ENCODE measurements around the gene CD58. TPM values are rescaled to one million over a fixed set of nuclear protein-coding genes. Genes with fewer than 3 reads are reported as not detected.

The CD58 gene
- total RNA-seq, 1 donor from 2014 or later: 160 TPM

DNA sequence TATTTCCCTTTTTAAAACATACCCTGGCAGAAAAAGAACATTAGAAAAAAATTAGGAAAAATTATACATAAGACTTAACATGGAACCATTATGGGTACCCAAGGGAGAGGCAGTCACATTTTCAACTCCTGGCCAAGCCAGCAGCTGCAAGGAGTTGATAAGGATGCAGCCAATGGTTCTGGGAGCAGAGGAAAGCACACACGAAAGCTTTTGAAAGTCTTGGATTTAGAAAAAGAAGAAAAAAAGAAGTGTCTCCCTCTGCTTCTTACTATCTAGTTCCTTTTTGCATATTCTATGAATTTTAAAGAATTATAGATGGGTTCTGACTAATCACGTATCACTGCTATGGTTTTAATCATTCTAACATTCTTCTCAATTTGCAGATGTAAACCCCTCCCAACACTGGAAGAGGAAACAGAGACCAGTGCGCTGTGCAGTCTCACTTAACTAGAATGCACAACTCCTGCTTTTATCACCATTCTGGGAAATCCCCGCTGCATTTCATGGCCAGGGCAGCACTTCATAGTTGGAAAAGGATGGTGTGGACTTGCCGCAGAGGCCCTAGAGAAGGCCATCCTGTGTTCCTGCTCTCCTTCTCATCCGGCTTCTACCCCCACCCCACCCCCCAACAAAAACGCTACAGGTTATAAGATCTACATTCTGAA lies 2.7 kb upstream of the CD58 start:
- CTCF ChIA-PET: interaction anchor here (1.3 to 3.7 kb wide), 8 partner anchors 11 to 486 kb away, joined by 3 to 56 read pairs (median 12); partner anchors contain the start of gene TTF2
- POLR2A ChIA-PET: interaction anchor here (5.2 to 10.0 kb wide), 2 partner anchors 14 to 69 kb away, joined by 47 to 257 read pairs; no protein-coding TSS in a partner anchor
- TF ChIP-seq, protein P1, sequence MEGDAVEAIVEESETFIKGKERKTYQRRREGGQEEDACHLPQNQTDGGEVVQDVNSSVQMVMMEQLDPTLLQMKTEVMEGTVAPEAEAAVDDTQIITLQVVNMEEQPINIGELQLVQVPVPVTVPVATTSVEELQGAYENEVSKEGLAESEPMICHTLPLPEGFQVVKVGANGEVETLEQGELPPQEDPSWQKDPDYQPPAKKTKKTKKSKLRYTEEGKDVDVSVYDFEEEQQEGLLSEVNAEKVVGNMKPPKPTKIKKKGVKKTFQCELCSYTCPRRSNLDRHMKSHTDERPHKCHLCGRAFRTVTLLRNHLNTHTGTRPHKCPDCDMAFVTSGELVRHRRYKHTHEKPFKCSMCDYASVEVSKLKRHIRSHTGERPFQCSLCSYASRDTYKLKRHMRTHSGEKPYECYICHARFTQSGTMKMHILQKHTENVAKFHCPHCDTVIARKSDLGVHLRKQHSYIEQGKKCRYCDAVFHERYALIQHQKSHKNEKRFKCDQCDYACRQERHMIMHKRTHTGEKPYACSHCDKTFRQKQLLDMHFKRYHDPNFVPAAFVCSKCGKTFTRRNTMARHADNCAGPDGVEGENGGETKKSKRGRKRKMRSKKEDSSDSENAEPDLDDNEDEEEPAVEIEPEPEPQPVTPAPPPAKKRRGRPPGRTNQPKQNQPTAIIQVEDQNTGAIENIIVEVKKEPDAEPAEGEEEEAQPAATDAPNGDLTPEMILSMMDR (IDR thresholded peaks at IDR 0.05): no peak
- peak overlapping the region; percentile 7 for H3K4me3 Mint-ChIP-seq
- H3K9me3 Mint-ChIP-seq: no peaks in the 10 kb centered on the region
- no peaks in the 10 kb centered on the region for H3K27me3 Mint-ChIP-seq
- ATAC-seq (ENCODE audit: low read depth) (no peak), DNase-seq (no peak)
- H3K4me1 Mint-ChIP-seq: peaks cover 54% of the 10 kb centered on the region
- peaks cover 17% of the 10 kb centered on the region for H3K36me3 Mint-ChIP-seq (ENCODE audit: low read depth)
- peak overlapping the region; percentile 35 for H3K27ac Mint-ChIP-seq
- intact Hi-C loops (cut with micrococcal nuclease): loop anchor here (1.0 to 10.0 kb wide), 13 partner anchors 13 to 1089 kb away; partner anchors contain the start of gene MAN1A2

DNA sequence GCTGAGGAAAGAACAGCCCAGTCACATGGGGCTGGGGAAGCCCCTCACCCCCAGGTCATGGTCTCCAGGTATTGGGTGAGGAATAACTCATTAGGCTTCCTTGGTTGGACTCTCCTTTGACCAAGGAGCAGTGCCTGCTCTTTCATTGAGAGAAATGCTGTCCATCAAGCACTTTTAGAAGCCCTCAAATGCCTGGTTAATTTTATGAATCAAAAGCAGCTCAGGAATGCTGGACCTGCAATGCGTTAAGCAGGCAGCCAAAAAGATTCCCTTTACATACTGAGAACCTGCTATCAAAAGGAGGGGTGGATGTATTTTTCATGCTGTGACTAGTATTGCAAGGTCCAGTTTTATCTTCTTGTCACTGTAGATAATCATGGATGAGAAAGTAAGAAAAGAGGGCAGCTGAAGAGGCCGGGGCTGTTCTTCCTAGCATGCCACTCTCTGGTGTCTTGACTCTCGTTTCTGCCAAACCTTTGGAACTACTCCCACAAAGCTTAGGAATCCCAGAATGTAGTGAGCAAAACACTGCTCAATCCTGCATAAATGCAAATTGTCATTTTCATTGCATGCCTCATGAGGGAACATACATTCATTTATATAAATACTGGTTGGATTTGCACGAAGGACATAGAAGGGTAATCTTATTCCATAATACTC lies 2.1 kb upstream of the CD58 start:
- Mint-ChIP-seq H3K4me1 (peaks cover 60% of the 10 kb centered on the region), H3K9me3 (no peaks in the 10 kb centered on the region), H3K27ac (peak overlapping the region; percentile 35), H3K27me3 (no peaks in the 10 kb centered on the region), H3K4me3 (no peak overlapping the region), H3K36me3 (ENCODE audit: low read depth) (peaks cover 23% of the 10 kb centered on the region)
- intact Hi-C loops (cut with micrococcal nuclease): loop anchor here (5.0 to 10.0 kb wide), 4 partner anchors 362 to 1089 kb away; partner anchors contain the start of gene MAN1A2
- ATAC-seq (ENCODE audit: low read depth) (no peak), DNase-seq (no peak)
- ChIA-PET POLR2A (interaction anchor here (1.4 to 10.0 kb wide), 5 partner anchors 14 to 166 kb away, joined by 4 to 257 read pairs (median 47); no protein-coding TSS in a partner anchor), CTCF (interaction anchor here (0.8 to 3.7 kb wide), 7 partner anchors 16 to 433 kb away, joined by 3 to 56 read pairs (median 11); no protein-coding TSS in a partner anchor)
- TF ChIP-seq, protein P1 (IDR thresholded peaks at IDR 0.05): no peak

DNA sequence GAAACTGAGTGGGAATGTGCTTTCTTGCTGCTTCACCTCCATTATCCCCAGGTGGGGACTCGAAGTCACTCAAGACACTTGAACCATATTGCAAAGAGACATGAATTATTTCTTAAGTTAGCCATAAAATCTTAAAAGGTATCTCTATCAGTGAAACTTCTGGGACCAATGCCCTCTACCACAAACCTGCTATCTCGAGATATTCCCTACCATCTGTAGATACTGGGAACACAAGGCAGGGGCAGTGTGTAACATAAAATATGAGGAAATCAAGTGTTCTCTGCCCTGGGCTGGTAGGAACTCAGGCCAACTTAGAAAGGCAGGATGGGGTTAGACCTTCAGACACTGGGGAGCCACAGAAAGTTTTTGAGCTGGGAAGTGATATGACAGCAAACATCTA lies 1.3 kb upstream of the CD58 start:
- TF ChIP-seq, protein P1 (IDR thresholded peaks at IDR 0.05): no peak
- H3K9me3 Mint-ChIP-seq: no peaks in the 10 kb centered on the region
- ATAC-seq (ENCODE audit: low read depth): no peak
- ChIA-PET POLR2A (interaction anchor here (1.1 to 10.0 kb wide), 8 partner anchors 9 to 167 kb away, joined by 3 to 257 read pairs (median 17); no protein-coding TSS in a partner anchor), CTCF (interaction anchor here (0.8 to 3.7 kb wide), 7 partner anchors 15 to 433 kb away, joined by 3 to 56 read pairs (median 4); no protein-coding TSS in a partner anchor)
- peaks cover 67% of the 10 kb centered on the region for H3K4me1 Mint-ChIP-seq
- peak overlapping the region; percentile 95 for H3K27ac Mint-ChIP-seq
- DNase-seq: no peak
- intact Hi-C loops (cut with micrococcal nuclease): loop anchor here (5.0 to 10.0 kb wide), 4 partner anchors 363 to 1090 kb away; partner anchors contain the start of gene MAN1A2
- H3K36me3 Mint-ChIP-seq (ENCODE audit: low read depth): peaks cover 29% of the 10 kb centered on the region
- no peaks in the 10 kb centered on the region for H3K27me3 Mint-ChIP-seq
- peak overlapping the region; percentile 99 for H3K4me3 Mint-ChIP-seq

DNA sequence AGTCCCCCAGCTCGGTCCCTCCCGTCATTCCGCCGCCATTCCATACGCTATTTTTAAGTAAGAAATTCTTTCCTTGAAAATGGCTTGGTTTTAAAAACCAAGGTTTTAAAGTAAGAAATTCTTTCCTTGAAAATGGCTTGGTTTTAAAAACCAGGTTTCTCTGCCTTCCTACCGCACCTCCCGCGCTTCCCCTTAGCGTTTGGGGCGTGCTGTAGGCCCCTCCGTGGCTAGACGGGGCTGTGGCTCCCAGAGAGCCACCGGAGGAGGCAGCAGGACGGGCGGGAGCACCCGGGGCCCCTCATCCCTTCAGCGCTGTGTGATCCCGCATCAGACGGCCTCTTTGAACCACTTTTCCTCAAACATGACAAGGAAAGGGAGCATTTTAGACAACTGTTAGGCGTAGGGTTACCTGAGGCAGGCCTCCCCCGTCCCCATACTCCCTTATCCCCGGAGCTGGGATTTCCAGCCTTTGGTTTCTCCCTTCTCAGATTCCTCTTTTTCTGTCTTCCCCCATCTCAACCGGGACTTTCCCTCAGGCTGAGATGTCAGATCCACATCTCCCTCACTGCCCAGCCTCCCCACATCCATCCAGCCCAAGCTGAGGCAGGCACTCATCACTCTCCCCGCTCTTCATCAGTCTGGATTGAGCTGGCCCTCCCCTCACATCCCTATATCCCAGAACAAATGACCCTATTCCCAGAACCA lies 541 bp upstream of the CD58 start:
- no peak for DNase-seq
- intact Hi-C loops (cut with micrococcal nuclease): loop anchor here (2.0 to 10.0 kb wide), 7 partner anchors 363 to 1091 kb away; partner anchors contain the start of genes MAN1A2 and TTF2
- no peak for ATAC-seq (ENCODE audit: low read depth)
- H3K27ac Mint-ChIP-seq: peak overlapping the region; percentile 95
- no peaks in the 10 kb centered on the region for H3K27me3 Mint-ChIP-seq
- H3K4me3 Mint-ChIP-seq: peak overlapping the region; percentile 99
- ChIA-PET POLR2A (interaction anchor here (0.7 to 10.0 kb wide), 11 partner anchors 8 to 196 kb away, joined by 3 to 257 read pairs (median 10); no protein-coding TSS in a partner anchor), CTCF (interaction anchor here (1.0 to 3.7 kb wide), 5 partner anchors 14 to 432 kb away, joined by 4 to 56 read pairs (median 6); no protein-coding TSS in a partner anchor)
- H3K36me3 Mint-ChIP-seq (ENCODE audit: low read depth): peaks cover 33% of the 10 kb centered on the region
- no peaks in the 10 kb centered on the region for H3K9me3 Mint-ChIP-seq
- H3K4me1 Mint-ChIP-seq: peaks cover 73% of the 10 kb centered on the region
- TF ChIP-seq, protein P1 (IDR thresholded peaks at IDR 0.05): no peak

Measured in activated B cell treated with CpG ODN at 0.5 μM for 24 hours (primary cell).